GM06990 (cell line): Measurements from ENCODE around the gene WAC.
A peak's percentile ranks its signal among the peaks of the same experiment; 100 is the strongest.

Experiments used
- DNase-seq: peaks from one replicate; pipeline ENCODE4 v3.0.0-alpha.2; 2011; ENCODE audit not compliant: insufficient read length; ENCODE audit errors: extremely low read depth
- H3K27me3 ChIP-seq: replicated peaks from 2 replicates; pipeline ENCODE4 v1.6.0; 2011; ENCODE audit warnings: low read length; ENCODE audit not compliant: control insufficient read depth, insufficient read depth
- H3K36me3 ChIP-seq: 2 replicates; pipeline ENCODE4 v1.5.1; 2011; ENCODE audit warnings: low read length; ENCODE audit not compliant: control insufficient read depth, insufficient read depth
- H3K4me3 ChIP-seq: replicated peaks from 2 replicates; pipeline ENCODE4 v1.5.1; 2011; ENCODE audit warnings: low read depth, mild to moderate bottlenecking, control low read depth, low read length
- TF ChIP-seq, protein P1 (sequence below): IDR thresholded peaks from 2 replicates; pipeline ENCODE4 v1.5.1; 2011; ENCODE audit warnings: low read length, control low read depth, mild to moderate bottlenecking, inconsistent platforms; ENCODE audit not compliant: insufficient read depth, poor library complexity, severe bottlenecking

WAC gene

DNA sequence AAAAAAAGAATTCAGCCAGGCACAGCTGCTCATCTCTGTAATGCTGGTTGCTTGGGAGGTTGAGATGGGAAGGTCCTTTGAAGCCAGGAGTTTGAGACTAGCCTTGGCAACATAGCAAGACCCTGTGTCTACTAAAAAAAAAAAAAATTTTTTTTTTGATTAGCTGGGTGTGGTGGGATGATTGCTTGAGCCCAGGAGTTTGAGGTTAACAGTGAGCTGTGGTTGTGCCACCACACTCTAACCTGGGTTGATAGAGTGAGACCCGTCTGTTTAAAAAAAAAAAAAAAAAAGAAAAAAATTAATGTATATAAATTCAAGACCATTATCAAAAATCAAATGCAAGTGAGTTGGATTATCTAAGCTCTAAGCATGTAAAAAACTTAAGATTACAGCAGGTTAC lies 5.7 kb downstream of the WAC start:
- Histone ChIP-seq H3K36me3 (peaks cover 7% of the 10 kb centered on the region), H3K27me3 (no peaks in the 10 kb centered on the region)
- DNase-seq, result no peak

DNA sequence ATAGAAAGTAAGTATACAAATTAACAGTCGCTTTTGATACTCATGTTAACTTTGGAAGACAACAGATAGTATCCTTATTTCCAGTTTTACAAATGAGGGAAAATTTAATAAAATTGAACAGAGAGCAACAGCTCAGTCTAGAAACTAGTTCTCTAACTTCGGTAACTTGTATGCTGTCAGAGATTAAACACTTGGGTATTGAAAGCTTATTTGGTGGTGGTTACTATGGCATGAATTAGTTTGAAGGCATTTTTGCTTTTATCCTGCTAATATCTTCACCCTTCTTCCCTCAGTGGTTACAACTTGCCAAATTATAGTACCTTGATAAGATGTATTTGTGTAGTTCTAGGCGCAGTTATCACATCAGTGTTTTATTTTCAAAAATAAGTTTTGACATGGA lies 7.2 kb downstream of the WAC start:
- DNase-seq, result no peak
- peaks cover 7% of the 10 kb centered on the region for H3K36me3 ChIP-seq
- no peaks in the 10 kb centered on the region for H3K27me3 ChIP-seq
- TF ChIP-seq, protein P1, sequence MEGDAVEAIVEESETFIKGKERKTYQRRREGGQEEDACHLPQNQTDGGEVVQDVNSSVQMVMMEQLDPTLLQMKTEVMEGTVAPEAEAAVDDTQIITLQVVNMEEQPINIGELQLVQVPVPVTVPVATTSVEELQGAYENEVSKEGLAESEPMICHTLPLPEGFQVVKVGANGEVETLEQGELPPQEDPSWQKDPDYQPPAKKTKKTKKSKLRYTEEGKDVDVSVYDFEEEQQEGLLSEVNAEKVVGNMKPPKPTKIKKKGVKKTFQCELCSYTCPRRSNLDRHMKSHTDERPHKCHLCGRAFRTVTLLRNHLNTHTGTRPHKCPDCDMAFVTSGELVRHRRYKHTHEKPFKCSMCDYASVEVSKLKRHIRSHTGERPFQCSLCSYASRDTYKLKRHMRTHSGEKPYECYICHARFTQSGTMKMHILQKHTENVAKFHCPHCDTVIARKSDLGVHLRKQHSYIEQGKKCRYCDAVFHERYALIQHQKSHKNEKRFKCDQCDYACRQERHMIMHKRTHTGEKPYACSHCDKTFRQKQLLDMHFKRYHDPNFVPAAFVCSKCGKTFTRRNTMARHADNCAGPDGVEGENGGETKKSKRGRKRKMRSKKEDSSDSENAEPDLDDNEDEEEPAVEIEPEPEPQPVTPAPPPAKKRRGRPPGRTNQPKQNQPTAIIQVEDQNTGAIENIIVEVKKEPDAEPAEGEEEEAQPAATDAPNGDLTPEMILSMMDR, result no peak
- no peak overlapping the region for H3K4me3 ChIP-seq

More for the DNA sequence above, 5.7 kb downstream of the WAC start:
- TF ChIP-seq, protein P1, result no peak
- H3K4me3 ChIP-seq, result no peak overlapping the region

DNA sequence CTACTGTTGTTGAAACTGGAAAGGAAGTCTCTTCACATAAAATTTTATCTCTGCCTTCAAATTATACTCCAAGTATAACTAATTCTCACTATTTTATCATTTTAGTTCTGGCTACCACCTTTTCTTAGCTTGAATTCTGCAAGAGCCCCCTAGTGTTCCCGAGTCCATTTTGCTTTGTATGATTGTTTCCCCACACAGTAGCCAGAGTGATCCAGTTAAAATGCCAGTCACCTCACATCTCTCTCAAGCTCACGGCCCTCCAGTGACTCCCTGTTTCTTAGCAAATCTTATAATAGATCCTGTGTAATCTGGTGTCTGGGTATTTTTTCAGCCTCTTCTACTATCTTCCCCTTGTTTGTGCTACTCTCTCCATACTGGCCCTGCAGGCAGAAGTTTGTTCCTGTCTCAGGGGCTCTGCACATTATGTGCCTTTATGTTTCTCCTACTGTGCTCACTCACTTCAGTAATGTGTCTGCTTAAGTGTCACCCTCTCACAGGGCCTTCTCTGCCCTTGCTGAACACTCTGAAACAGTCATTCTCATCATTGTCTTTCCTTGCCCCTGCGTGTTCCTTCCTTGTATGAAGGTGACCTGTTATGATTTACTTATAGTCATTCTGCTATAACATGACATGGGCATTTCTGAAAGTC lies 8.9 kb downstream of the WAC start:
- Histone ChIP-seq H3K4me3 (no peak overlapping the region), H3K27me3 (no peaks in the 10 kb centered on the region), H3K36me3 (peaks cover 7% of the 10 kb centered on the region)
- no peak for DNase-seq
- TF ChIP-seq, protein P1, result peak; percentile 8

- TF ChIP-seq, protein P1, result no peak
- no peak for DNase-seq
- Histone ChIP-seq H3K27me3 (no peaks in the 10 kb centered on the region), H3K4me3 (no peak overlapping the region), H3K36me3 (peaks cover 6% of the 10 kb centered on the region)
Measured at GRCh38 chr10:28542728-28543127, 9.8 kb downstream of the WAC start.

GRCh38 chr10:28544058-28544457 lies 11.1 kb downstream of the WAC start:
- TF ChIP-seq, protein P1, result no peak
- Histone ChIP-seq H3K4me3 (no peak overlapping the region), H3K36me3 (peaks cover 2% of the 10 kb centered on the region), H3K27me3 (no peaks in the 10 kb centered on the region)
- no peak for DNase-seq
